GM19463 (cell line): Measurements from ENCODE around the gene BTRC.
"Not testable (repeated sequence)": the region's sequence is repeated elsewhere in the genome, so short reads cannot be mapped to it uniquely, and the experiment has no call there.

Experiments
- ATAC-seq: cut with Tn5 transposase; IDR thresholded peaks from one replicate; pipeline ENCODE4 v1.9.1; 2021; ENCODE audit warnings: mild to moderate bottlenecking, moderate library complexity; ENCODE audit not compliant: unreplicated experiment

The BTRC gene

DNA sequence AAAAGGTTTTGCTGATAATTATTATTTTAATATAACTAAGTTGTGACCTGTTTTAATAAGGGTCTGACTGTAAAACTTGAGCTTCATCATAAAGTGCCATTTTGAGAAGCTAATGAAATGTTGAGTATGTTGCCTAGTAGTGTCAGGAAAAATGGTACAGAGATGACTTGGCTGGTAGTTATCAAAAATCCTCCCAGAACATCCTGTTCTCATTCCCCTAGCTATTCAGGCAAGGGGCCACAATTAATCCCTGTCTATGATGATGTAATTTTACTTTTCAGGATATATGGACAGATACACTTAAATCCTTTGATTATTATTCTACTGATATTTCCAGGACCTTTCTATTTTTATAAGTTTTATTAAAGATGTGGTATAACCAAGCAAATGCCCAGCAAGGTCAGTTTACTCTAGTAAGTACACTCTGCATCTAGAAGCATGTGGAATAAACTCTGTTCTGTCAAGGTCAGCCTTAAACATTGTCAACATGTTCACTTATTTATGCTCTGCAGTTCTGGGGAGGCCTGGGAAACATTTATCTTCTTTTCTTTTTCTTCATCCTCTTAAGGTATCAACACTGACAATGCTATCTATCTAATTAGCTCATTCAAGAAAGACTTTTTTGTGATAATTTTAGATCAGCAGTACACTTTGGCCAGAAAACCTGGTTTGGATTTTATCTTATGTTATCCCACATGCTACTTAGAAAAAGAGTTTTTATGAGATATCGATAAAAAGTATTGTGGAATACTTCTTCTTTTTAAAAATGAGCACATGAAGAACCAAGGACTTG lies 32.1 kb downstream of the BTRC start:
- no peak for ATAC-seq

DNA sequence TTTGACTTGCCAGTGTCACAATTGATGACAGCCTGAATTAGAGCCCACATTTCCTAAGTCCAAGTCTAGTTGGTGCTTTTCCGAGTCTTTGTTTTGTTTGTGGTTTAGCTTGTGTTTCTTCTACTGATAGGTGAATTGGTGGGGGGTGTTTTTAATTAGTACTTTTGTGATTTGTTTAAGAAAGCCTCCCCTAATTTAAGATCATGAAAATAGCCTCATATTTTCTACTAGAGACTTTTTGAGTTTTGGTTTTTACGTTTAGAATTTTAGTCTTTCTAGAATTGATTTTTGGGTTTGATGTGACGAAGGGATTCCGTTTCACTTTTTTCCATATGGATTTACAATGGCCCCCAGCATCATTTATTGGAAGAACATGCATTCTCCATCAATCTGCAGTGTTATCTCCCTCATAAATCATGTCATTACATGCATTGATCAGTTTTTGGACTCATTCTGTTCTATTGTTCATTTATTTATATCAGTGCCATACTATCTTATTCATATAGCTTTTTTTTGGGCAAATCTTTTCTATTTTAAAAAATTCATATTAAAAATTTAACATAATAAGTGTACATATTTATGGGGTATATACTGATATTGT lies 32.8 kb downstream of the BTRC start:
- no peak for ATAC-seq

DNA sequence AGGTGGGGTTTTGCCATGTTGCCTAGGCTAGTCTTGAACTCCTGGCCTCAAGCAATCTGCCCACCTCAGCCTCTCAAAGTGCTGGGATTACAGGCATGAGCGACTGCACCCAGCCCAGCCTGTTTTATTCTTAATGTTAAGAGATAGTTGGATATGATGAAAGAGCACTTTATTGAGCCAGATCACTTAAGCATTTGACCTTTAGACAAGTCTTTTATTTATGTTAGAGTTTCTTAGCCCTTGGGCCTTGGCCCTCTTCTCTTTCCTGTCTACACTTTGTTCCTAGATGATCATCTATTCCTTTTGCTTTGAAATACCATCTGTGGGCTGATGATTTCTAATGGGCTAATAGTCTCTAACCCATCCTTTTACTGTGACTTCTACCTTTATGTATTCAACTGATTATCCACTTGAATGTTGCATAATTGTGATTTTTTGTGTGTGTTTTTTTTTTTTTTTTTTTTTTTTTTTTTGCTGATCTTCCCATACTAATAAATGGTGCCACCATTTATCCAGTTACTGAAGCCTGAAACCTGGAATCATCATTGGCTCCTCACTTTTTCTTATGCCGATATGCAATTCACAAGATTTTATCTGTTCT lies 34.8 kb downstream of the BTRC start:
- ATAC-seq, result no peak

DNA sequence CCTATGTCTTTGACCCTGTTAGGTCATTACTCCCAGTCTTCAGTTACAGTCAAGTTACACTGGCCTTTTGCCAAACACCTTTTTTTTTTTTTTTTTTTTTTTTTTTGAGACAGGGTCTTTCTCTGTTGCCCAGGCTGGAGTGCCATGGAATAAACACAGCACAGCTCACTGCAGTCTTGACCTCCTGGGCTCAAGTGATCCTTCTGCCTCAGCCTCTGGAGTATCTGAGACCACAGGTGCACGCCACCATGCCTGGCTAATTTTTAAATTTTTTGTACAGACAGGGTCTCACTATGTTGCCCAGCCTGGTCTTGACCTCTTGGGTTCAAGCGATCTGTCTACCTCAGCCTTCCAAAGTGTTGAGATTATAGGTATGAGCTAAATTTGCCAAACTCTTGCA lies 35.6 kb downstream of the BTRC start:
- not testable (repeated sequence) for ATAC-seq

DNA sequence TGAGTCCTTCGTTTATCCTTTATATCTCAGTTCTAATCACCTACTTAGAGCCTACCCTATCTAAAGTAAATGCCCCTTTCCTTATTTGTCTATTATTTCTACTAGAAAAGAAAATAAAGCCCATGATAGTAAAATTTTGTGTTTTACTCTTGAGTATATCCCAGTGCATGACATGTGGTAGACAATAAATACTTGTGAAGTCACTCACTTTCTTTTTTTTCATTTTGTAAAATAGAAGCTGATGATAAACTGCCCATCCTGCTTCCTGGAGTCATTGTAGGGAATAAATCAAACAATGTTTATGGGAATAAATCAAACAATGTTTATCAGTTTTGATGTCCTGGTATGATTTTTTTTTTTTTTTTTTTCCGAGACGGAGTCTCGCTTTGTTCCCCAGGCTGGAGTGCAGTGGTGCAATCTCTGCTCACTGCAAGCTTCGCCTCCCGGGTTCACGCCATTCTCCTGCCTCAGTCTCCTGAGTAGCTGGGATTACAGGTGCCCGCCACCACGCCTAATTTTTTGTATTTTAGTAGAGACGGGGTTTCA lies 36.1 kb downstream of the BTRC start:
- ATAC-seq, result no peak

DNA sequence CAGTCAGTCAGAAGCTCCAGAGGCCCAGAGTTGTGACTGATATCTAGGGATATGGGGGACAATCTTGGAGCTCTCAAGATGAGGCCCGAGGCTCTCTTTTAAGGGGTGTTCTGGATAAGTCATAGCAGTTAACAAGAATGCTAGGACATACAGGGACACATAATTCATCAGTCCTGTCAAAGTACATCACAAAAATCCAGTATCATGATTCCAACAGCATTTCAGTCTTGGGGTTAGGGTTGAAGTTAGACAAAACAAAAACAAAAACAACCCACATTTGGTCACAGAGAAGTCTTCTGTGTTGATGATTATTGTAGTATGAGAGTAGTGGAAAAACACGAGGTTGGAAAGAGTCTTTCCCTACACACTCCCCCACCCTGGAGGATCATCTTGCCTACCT lies 39.4 kb downstream of the BTRC start:
- ATAC-seq, result no peak

DNA sequence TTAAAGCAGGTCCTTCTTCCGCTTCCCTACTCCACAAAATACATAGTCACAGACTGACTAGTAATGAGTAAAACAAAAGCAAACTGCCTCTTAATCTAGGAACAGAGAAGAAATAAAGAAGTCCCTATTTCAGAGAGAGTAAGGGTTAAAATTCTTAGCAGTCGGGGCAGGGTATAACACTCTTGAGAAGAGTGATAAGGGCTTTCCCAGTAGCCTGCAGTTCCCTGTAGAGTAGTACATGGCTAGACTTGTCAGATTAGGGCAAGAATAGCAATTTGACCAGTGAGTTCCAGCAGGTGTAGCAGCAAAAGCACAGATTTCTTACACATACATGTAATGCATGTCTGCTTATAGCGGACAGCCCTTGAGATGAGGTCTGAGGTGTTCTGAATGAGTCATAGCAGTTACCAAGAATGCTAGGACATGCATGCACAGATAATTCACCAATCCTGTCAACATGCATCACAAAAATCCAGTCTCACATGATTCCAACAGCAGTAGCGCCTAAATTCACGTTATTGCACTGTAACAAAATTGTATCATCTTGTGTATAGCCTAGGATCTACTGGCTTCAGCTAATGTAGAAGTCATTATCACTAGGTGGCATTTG lies 40.7 kb downstream of the BTRC start:
- ATAC-seq, result no peak

DNA sequence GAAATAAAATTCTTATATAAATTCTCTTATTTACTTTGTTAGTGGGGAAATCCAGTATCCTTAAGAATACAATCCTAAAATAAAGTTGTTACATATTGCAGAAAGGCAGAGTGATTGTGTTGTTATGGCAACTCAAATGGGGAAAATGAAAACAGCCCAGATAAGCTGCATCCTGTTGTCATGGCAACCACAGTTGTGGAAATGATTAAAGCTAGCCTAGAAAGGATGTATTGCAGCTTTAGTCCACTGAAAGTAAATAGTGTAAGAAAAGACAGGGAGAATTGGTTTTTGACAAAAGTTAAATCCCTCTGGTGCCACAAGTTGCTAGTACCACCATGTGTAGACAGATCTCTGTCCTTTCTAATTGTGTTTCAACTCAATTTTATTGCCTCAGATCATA lies 43.2 kb downstream of the BTRC start:
- ATAC-seq, result no peak

DNA sequence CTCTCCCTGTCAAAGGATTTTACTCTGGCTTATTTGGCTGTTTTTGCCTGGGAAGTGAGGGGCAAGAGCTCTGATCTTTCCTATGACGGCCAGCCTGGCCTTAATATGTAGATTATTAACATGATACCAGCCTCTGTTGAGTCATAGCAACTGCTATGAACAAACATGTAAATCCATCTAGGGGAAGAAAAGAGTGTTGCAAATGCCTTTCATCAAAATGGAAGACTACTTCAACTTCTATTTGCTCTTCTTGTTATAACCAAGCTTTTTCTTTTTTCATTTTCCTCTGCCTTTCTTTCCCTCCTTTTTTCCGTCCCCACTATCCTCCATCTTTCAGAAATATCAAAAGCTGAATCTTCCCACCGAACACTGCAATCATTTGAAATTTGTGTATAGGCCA lies 46.6 kb downstream of the BTRC start:
- no peak for ATAC-seq

DNA sequence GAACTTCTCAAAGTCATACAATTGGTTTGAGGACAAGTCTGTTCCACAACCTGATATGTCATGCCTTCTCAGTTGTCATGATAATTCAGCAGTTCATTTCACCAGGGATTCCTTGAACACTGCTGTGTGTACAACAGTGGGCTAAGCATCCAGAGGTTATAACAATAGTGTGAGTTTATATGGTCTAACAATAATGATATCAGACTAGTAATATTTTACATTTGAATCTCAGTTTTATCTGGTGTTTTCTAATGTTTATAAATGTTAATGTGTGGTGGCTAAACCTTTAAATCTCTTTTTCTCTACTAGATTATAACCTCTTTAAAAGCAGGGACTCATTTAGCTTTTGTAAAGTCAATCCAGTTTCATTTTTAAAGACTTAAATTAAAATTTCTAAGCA lies 48.7 kb downstream of the BTRC start:
- no peak for ATAC-seq

DNA sequence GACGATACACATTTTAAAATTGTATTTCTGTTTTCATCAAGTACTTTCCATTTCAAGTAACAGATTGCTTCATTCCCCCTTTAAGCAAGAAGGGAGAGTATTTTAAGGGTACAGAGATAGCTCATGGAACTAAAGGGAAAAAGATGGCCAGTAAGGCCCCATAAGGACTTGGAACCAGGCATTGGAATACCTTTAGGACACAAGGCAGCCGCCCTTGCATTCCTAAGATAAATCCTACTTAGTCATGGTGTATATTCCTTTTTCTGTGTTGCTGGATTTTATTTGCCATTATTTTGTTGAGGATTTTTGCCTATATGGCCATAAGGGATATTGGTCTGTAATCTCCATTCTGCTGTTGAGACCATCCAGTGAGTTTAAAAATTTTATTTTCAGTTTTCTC lies 49.2 kb downstream of the BTRC start:
- no peak for ATAC-seq

DNA sequence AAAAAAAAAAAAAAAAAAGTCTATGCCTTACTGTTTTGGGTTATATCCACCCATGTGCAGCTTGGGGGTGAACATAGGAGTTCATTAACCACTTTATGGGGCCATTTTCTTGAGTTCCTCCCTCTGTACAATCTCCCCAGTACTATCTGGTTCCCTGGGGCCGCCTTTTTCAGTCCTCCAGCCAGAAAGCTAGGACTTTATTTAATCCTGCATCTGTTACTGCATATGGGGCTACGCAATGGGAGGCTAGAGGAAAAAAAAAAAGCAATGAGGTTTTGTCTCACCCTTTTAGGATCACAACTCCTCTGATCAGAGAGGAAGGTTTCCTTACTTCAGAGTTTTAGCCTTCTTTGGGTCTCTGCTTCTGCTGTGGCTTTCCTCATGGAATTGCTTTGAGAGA lies 51.0 kb downstream of the BTRC start:
- ATAC-seq, result no peak

DNA sequence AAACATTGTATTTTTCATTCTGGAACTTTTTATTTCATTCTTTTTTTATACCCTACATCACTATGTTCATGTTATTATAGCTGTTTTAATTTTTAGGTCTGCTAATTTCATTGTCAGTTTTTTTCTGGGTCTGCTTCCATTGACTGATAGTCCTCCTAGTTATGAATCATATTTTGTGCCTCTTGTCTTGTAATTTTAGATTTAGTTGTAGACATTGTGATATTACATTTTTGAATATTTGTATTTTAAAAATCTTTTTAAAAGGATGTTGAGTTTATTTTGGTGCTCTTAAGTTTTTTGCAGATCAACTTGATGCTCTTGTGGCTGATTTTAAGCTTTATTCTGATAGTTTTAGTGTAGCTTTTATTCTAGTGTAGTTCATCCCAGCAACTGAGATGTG lies 57.6 kb downstream of the BTRC start:
- no peak for ATAC-seq

DNA sequence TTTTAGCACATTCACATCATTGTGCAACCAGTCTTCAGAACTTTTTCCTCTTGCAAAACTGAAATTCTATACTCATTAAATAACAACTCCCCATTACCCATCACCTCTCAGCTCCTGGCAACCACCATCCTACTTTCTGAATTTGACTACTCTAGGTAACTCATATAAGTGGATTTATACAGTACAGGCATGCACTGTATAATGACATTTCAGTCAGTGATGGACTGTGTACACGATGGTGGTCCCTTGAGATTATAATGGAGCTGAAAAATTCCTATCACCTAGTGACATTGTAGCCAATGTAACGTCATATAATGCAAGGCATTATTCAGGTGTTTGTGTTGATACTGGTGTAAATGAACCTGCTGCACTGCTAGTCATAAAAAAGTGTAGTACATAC lies 60.1 kb downstream of the BTRC start:
- no peak for ATAC-seq

DNA sequence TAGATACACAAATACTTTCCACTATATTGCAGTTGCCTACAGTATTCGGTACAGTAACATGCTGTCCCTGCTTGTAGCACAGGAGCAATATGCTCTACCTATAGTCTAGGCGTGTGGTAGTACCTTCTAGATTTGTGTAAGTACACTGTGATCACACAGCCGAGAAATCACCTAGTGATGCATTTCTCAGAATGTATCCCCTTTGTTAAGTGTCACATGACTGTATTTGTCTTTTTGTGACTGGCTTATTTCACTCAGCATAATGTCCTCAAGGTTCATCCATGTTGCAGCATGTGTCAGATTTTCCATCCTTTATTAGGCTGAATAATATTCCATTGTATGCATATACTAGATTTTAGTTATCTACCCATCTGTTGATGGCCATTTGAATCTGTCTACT lies 61.9 kb downstream of the BTRC start:
- ATAC-seq, result no peak

DNA sequence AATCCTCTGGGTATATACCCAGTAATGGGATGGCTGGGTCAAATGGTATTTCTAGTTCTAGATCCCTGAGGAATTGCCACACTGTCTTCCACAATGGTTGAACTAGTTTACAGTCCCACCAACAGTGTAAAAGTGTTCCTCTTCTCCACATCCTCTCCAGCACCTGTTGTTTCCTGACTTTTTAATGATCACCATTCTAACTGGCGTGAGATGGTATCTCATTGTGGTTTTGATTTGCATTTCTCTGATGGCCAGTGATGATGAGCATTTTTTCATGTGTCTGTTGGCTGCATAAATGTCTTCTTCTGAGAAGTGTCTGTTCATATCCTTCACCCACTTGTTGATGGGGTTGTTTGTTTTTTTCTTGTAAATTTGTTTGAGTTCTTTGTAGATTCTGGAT lies 68.0 kb downstream of the BTRC start:
- not testable (repeated sequence) for ATAC-seq

DNA sequence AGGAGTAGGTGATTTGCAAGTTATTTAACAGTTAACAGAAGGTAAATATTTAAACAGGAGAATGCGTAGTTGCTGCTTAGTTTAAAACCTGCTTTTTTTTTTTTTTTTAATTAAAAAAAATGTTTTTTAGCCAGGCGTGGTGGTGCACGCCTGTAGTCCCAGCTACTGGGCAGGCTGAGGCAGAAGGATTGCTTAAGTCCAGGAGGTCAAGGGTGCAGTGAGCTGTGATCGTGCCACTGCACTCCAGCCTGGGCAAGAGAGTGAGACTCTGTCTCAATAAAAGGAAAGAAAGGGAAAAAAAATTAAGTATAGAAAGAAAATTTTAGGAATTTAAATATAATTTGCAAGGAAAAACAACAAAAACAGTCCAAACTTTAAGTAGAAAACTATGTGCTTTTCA lies 71.6 kb downstream of the BTRC start:
- no peak for ATAC-seq

DNA sequence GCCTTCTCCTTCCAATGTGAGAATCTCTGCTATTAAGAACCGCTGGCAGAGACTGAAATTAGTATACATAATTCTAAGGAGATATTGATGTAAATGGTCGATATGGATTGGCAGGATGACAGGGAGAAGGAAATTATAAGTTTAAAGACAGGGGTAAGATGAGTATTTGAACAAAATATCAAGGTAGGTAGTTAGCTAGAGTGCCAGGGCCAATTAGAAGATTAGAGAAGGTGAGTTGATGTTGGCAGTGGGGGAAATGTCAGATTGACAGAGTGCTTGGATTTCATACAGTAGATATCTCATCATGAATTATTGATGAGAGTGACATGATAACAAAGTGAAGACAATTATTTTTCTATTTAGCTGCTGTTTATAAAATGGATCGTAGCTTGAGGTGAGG lies 74.1 kb downstream of the BTRC start:
- no peak for ATAC-seq

DNA sequence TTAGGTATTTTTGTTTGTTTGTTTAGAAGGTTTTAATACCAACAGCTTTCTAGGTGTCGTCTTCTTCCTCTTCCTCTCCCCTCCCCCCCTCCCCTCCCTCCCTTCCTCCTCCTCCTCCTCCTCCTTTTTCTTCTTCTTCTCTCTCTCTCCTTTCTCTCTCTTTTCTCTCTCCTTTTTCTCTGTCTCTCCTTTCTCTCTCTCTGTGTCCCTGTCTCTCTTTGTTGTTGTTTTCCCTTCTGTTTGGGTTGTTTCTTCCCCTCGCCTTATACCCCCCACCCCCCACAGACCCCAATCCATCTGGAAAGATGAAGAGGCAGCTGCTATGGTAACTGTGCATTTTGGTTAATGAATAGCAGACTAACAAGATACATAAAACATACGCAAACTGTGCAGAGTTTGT lies 75.5 kb downstream of the BTRC start:
- no peak for ATAC-seq

DNA sequence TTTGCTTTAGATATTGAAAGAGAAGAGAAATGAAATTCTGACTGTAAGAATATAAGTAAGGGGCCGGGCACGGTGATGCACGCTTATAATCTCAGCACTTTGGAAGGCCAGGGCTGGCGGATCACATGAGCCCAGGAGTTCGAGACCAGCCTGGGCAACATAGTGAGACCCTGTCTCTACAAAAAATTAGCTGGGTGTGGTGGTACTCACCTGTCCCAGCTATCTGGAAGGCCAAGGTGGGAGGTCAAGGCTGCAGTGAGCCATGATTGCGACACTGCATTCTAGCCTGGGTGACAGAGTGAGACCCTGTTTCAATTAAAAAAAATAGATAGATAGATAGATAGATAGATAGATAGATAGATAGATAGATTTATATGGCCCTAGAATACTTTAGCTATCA lies 82.3 kb downstream of the BTRC start:
- no peak for ATAC-seq

DNA sequence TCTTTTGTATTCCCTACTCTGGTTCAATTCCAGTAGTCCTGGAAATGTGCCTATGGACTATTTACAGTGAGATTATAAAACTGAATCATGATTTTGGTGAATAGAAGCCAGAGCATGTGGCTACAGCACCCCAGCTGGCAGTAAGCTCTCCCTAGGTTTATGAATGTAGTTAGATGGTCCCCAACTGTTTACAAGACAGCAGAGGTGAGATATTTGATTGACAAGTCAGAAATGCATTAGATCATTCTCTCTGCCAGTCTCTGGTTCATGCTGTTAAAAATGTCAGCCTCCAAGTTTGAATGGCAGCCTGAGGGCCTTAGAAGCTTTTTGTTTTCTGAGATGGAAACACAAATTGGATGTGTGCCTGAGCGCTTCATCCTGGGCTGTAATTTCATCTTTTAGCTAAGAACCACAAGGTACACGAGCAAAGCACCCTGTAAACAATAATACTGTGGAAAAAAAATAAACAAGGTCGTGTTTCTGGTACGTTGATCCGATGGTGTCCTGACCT lies 85.0 kb downstream of the BTRC start:
- no peak for ATAC-seq
